ENCODE measurements around the gene TMEM86A. TPM values are rescaled to one million over a fixed set of nuclear protein-coding genes. Genes with fewer than 3 reads are reported as not detected.

Gene TMEM86A
- total RNA-seq, 2 donors from 2014 or later = 4.7 to 5.6 TPM

DNA sequence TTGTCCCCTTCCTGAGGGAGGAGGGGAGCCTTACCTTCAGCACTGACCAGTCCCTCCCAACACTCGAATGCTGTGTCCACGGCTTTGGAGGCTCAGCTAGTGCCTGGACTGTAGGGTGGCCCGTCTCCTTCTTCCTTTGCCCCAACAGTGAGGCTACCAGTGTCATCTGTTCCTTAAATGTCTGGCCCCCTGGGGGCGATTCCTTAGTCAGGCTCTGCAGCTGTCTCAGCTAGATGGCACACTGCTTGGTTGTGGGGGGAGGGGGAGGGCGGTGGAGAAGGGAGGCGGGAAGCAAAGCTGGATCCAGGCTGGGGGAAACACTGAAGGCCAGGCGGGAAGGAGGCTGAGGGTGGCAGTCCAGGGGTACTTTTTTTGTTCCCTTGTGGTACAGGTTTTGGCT is 27.5 kb downstream of the TMEM86A start, which contains the start of gene IGSF22:
TSS of gene IGSF22 (minus strand) at position 149 of the 400 bp plus-strand sequence. CDS start 1,952 bp downstream, outside the sequence.
- TF ChIP-seq POLR2A (IDR thresholded peaks at IDR 0.05) = no peak
- TF ChIP-seq, protein P1, sequence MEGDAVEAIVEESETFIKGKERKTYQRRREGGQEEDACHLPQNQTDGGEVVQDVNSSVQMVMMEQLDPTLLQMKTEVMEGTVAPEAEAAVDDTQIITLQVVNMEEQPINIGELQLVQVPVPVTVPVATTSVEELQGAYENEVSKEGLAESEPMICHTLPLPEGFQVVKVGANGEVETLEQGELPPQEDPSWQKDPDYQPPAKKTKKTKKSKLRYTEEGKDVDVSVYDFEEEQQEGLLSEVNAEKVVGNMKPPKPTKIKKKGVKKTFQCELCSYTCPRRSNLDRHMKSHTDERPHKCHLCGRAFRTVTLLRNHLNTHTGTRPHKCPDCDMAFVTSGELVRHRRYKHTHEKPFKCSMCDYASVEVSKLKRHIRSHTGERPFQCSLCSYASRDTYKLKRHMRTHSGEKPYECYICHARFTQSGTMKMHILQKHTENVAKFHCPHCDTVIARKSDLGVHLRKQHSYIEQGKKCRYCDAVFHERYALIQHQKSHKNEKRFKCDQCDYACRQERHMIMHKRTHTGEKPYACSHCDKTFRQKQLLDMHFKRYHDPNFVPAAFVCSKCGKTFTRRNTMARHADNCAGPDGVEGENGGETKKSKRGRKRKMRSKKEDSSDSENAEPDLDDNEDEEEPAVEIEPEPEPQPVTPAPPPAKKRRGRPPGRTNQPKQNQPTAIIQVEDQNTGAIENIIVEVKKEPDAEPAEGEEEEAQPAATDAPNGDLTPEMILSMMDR (IDR thresholded peaks at IDR 0.05) = no peak
- Histone ChIP-seq H3K4me3 (no peak within 1 kb of the TSS), H3K27ac (no peak within 1 kb of the TSS), H3K27me3 (no peaks in the 10 kb centered on the region), H3K4me1 (peaks cover 14% of the 10 kb centered on the region), H3K36me3 (replicated peaks in 1 of 2; ENCODE audit: insufficient read depth in 1 of 2, low read depth in 2 of 2) (no peaks in the 10 kb centered on the region), H3K9me3 (no peaks in the 10 kb centered on the region)
- no peak for DNase-seq
- no peak for ATAC-seq
- WGBS, 2 donors = 83 to 86% methylated on average over 7 of the region's 7 CpGs
- intact Hi-C loops (cut with DNase I) = no loop called here

DNA sequence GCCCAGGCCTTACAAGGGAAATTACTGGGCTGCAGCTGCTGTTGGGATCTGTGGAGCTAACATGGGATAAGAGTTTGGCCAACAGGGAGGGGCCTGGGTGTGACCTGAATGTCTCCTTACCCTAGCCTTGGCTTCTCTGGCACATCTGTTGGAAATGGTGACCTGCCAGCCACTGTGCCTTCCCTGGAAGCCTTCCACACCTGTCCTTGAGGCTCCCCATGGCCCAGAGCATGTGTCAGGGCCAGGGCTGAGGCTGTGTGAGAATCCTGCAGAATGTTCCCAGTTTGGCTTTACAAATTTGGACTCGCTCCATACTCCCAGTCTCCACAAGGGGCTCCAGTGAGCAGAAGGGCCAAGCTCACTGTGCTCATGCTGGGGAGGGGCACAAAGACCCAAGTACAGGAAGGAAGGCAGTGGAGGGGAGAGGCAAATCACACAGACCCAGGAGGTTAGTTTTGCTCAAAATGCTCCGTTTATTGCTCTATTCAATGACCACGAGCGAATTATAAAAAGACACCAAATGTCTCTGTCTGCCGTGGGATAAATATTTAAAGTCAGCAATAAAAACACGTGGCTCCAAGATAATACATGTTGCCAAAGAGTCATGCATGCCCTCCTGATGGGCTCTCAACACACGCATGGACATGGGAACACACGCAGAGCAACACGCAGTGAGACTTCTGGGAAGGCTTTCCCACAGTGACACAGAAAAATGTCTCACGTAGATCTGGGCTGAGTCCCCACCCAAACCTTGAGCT is 29.1 kb downstream of the TMEM86A start:
- H3K36me3 ChIP-seq (replicated peaks in 1 of 2; ENCODE audit: insufficient read depth in 1 of 2, low read depth in 2 of 2) = no peaks in the 10 kb centered on the region
- intact Hi-C loops (cut with DNase I) = no loop called here
- no peaks in the 10 kb centered on the region for H3K27me3 ChIP-seq
- 52 to 57% methylated on average over 9 to 10 of the region's 10 CpGs for WGBS, 2 donors
- H3K4me3 ChIP-seq = no peak overlapping the region
- peaks cover 7% of the 10 kb centered on the region for H3K4me1 ChIP-seq
- DNase-seq (peak; percentile 34 to 56 (median 37)), ATAC-seq (peak; percentile 45)
- no peaks in the 10 kb centered on the region for H3K9me3 ChIP-seq
- TF ChIP-seq, protein P1 (IDR thresholded peaks at IDR 0.05) = peak; percentile 49 to 74 (median 60)
- TF ChIP-seq POLR2A (IDR thresholded peaks at IDR 0.05) = no peak
- no peak overlapping the region for H3K27ac ChIP-seq

DNA sequence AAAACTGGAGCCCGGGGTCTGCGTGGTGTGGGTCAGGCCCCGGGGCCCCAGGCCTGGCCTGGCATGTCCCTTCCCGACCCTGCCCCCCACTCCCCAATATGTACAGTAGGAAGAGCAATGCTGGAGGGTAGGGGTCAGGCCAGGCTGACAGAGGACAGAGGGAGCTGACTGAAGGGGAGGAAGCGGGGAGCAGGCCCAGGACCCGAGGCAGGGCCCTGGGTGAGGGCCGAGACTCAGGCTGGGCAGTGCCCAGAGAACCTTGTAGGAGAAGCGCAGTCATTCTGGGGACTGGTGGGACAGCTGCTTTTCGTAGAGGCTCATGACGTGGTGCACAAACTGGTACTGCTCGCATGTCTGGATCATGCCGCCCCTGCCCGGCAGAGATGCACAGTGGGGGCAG is 30.1 kb downstream of the TMEM86A start:
- no peak for DNase-seq
- Histone ChIP-seq H3K27ac (no peak overlapping the region), H3K9me3 (no peaks in the 10 kb centered on the region), H3K4me3 (no peak overlapping the region), H3K4me1 (peaks cover 7% of the 10 kb centered on the region), H3K27me3 (no peaks in the 10 kb centered on the region), H3K36me3 (replicated peaks in 1 of 2; ENCODE audit: insufficient read depth in 1 of 2, low read depth in 2 of 2) (no peaks in the 10 kb centered on the region)
- no peak for TF ChIP-seq POLR2A (IDR thresholded peaks at IDR 0.05)
- TF ChIP-seq, protein P1 (IDR thresholded peaks at IDR 0.05) = no peak
- 87 to 93% methylated on average over 13 of the region's 13 CpGs for WGBS, 2 donors
- no peak for ATAC-seq
- intact Hi-C loops (cut with DNase I) = no loop called here

DNA sequence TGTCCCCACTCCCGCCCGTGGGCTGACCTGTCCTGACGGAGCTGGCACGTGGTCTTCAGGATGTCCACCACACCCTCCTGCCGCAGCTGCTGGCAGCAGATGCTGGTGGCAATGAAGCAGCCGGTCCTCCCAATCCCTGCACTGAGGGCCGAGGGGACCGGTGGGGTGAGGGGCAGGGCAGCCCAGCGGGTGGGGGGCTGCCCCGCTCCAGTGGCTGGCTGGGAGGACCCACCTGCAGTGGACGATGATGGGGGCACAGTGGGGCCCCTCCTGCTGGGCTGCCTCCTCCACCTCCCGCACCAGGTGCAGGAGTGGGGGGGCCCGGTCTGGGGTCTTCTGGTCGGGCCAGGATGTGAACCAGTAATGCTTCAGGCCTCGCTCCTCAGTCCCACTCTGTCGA is 30.8 kb downstream of the TMEM86A start:
- H3K4me3 ChIP-seq = no peak overlapping the region
- H3K9me3 ChIP-seq = no peaks in the 10 kb centered on the region
- peaks cover 7% of the 10 kb centered on the region for H3K4me1 ChIP-seq
- intact Hi-C loops (cut with DNase I) = no loop called here
- H3K27ac ChIP-seq = no peak overlapping the region
- no peaks in the 10 kb centered on the region for H3K27me3 ChIP-seq
- no peaks in the 10 kb centered on the region for H3K36me3 ChIP-seq (replicated peaks in 1 of 2; ENCODE audit: insufficient read depth in 1 of 2, low read depth in 2 of 2)
- DNase-seq (no peak), ATAC-seq (no peak)
- WGBS, 2 donors = 80 to 82% methylated on average over 9 to 16 of the region's 16 CpGs
- no peak for TF ChIP-seq POLR2A (IDR thresholded peaks at IDR 0.05)
- TF ChIP-seq, protein P1 (IDR thresholded peaks at IDR 0.05) = no peak

DNA sequence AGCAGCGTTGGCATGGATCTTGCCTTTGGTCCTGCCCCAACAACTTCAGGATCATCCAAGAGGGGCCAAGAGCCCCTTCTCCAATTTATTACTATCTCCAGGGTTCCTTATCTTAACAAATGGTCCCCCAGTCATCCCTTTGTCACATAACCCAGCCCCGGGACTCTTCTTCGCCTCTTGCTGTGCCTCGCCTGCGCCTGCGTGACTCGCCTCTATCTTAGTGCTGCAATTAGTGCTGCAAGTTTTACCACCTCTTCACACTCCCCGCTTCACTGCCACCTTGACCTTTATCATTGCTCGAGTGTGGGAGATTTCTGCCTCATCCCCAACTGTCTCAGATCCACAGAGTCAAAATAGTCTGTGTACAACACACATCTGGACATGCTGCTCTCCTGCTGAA is 31.4 kb downstream of the TMEM86A start:
- Histone ChIP-seq H3K4me1 (peaks cover 7% of the 10 kb centered on the region), H3K27me3 (no peaks in the 10 kb centered on the region), H3K4me3 (no peak overlapping the region), H3K9me3 (no peaks in the 10 kb centered on the region), H3K36me3 (replicated peaks in 1 of 2; ENCODE audit: insufficient read depth in 1 of 2, low read depth in 2 of 2) (no peaks in the 10 kb centered on the region), H3K27ac (no peak overlapping the region)
- 86% methylated on average over 9 of the region's 9 CpGs for WGBS, 2 donors
- no peak for DNase-seq
- ATAC-seq = no peak
- TF ChIP-seq POLR2A (IDR thresholded peaks at IDR 0.05) = no peak
- TF ChIP-seq, protein P1 (IDR thresholded peaks at IDR 0.05) = no peak
- intact Hi-C loops (cut with DNase I) = loop anchor here (10.0 kb wide), 2 partner anchors 185 to 615 kb away; no protein-coding TSS in a partner anchor

Measured in body of pancreas (tissue), 4 donors.